ENCODE data around the gene KIF6. TPM values are rescaled to one million over a fixed set of nuclear protein-coding genes. Genes with fewer than 3 reads are reported as not detected.

KIF6 gene
- polyA plus RNA-seq, 10 donors, result 0.92 to 1.6 (median 1.4) TPM

- DNase-seq, result no peak
Measured at GRCh38 chr6:39599341-39599740, 125.9 kb downstream of the KIF6 start.

GRCh38 chr6:39594285-39594684 lies 130.9 kb downstream of the KIF6 start:
- DNase-seq, result no peak

- DNase-seq, result no peak
Measured at GRCh38 chr6:39593646-39594045, 131.6 kb downstream of the KIF6 start.

GRCh38 chr6:39590871-39591393 lies 134.3 kb downstream of the KIF6 start:
- no peak for DNase-seq

GRCh38 chr6:39587080-39587479 lies 138.1 kb downstream of the KIF6 start:
- DNase-seq, result no peak

- no peak for DNase-seq
Measured at GRCh38 chr6:39585641-39586040, 139.6 kb downstream of the KIF6 start.

DNA sequence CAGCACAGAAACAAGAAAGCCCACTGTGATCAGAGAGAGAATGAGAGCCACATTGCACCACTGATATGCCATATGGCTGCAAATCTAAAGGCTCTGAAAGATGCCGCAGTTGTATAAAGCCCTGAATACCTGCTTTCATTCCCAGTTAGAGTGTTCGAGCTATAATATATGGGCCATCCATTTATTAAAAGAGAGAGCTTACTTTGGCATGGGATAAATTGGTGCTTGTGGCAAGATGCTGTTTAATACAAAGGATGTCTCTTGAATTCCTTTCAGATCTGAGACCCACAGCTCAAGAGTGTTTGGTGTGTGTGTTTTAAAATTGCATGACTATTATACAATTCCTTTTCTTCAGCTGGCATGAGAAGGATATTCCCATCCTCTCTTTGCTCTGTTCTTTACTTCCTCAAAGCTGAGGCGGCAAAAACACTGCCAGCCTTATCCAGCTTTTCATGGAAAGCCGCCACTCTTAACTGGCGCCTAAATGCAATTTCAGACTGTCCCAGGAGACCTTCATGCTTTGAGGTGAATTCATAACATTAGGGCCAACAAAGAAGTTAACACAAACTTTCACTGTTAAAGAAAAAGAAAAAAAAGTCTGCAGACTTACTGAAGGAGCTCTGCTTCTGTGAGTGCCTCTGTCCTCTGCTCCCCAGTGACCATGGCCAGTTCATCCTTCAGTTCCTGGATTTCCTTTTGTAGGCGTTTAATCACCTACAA lies 147.6 kb downstream of the KIF6 start:
- no peak for DNase-seq

DNA sequence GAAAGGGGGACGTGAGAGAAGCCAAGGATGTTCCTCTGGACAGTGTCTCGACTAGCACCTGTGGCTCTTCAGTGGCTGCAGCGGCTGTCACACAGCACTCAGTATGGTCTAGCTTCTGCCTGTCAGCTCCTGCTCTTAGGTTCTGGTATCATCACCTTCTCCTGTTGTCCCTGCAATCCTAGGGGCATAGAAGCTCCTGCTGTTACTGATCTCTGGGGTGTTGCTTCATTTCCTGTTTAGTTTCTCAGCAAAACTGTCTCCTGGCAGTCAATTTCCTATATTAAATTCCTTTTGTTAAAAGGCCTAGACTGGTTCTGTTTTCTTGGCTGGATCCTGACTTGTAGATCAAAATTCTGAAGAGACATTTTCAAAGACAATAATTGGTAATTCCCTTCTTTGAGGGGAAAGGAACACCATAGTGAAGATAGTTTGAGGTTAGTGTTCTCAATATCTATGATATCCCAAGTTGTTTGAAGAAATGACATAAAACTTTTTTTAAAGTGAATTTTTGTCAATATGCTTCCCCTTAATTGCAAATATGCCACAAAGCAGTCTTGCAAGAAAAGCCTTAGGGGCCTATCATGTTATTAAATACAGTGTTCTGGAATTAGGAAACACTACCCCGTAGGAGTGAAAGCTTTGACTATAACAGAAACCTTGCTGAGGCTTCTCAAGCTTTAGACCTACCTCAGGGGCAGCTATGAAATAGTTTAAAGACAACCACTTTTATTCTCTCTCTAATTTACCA lies 148.5 kb downstream of the KIF6 start:
- DNase-seq, result no peak

- DNase-seq, result no peak
Measured at GRCh38 chr6:39574991-39575390, 150.2 kb downstream of the KIF6 start.

GRCh38 chr6:39573541-39573940 lies 151.7 kb downstream of the KIF6 start:
- DNase-seq, result no peak

- DNase-seq, result no peak
Measured at GRCh38 chr6:39572661-39573340, 152.4 kb downstream of the KIF6 start.

GRCh38 chr6:39568896-39569295 lies 156.3 kb downstream of the KIF6 start:
- DNase-seq, result peak in 1 of 3 donors; percentile 43

DNA sequence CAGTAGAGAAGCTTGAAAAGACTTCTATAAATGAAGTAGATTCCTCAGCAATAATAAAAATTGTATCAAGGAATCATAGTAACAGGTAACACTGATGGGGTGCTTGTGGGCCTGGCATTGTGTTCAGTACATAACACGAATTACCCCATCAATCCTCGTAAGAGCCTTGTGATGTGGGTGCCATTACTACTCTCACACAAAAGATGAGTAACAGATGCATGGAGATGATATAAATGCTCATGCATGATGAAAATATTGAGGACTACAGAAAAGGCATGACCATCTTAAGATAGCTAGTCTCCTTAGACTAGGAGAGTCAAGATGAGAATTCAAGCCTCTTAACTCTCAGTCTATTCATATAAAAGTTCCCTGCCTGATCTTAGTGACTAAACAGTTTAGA lies 158.1 kb downstream of the KIF6 start:
- DNase-seq, result no peak

GRCh38 chr6:39566456-39566855 lies 158.8 kb downstream of the KIF6 start:
- DNase-seq, result no peak

GRCh38 chr6:39565956-39566355 lies 159.3 kb downstream of the KIF6 start:
- no peak for DNase-seq

DNA sequence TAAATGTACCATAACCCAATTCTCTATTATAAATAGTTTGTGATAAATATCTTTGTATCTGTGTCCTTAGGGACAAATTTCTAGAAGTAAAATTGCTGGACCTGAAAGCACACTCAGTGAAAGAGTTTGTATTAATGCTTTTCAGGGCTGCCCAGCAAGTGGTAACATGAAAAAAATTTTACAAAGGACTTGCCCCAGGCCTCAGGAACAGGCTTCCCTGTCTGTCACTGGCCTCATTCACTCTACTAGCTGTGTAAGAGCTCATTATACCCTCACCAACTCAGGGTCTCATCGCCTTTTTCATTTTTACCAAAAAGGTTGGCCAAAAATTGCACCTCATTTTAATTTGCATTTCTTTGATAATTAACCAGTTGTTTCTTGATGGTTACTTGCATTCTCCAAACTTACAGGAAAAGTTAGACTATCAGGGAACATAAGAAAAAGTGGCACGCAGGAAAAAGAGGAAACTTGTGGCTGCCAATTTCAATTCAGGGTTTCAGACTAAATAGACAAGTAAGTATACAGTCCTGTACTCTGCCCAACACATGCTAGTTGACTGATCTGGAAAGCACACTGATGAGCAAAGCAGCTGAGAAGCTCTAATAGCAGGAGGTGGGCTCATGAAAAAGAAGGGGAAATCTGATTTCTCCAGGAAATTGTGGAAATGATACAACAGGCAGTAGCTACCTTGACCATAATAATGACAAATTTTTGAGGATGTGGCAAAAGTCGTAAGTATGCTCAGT lies 161.5 kb downstream of the KIF6 start:
- no peak for DNase-seq

DNA sequence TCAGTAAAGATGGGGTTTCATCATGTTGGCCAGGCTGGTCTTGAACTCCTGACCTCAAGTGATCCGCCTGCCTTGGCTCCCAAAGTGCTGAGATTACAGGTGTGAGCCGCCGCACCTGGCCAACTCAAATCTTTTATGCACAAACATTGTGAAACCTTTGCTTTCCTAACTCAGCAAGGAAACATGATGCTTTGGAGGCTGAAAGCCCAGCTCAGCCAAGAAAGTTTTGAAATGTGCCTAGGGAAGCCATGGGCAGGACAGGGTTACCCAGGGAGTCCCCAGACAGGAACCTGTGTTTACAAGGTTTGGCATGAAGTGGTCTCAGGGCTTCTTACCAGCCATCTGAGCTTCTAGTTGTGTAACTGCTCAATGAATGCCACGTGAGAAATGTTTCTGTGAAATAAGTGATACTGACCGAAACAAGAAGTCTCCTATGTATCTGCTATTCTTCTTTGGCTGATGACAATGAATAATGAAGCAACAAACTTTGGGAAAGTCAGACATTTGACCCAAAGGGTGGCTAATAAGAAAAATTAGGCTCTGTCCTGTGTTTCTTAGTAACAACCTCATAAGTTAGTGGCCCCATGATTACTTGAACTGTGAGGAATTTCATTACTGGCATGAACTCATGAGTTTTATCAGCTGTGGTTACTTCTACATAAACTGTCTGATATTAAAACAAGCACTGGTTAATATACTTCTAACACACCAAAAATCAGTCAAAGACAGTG lies 163.5 kb downstream of the KIF6 start:
- DNase-seq, result no peak

GRCh38 chr6:39560915-39561314 lies 164.3 kb downstream of the KIF6 start:
- no peak for DNase-seq

- no peak for DNase-seq
Measured at GRCh38 chr6:39558591-39559190, 166.5 kb downstream of the KIF6 start.

DNA sequence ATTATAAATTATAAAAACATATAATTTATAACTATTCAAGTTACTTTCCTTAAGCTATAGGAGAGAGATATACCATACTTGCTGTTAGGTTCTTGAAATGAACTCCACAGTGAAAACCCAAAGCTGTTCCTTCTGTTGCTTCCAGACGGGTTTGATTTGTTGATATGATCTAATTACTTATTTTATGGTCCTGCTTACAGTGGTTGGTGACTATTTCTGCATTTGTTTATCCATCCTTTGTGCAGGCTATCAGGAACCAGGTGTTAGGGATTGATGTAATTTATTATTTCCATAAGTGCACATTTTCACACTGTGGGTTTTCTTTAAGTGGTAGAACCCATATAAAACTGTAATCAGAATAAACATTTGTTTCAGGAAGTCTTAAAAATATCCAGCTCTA lies 167.1 kb downstream of the KIF6 start:
- DNase-seq, result no peak

- no peak for DNase-seq
Measured at GRCh38 chr6:39555136-39555535, 170.1 kb downstream of the KIF6 start.
